OCI-LY7 (cell line): ENCODE measurements around the gene ZIK1.

Experiments used
- EZH2phosphoT487 ChIP-seq: fragments of 200-600 bp; sonication (generic); IDR thresholded peaks from 2 replicates; pipeline ENCODE4 v1.6.1; 2018; ENCODE audit warnings: low read depth, borderline replicate concordance, mild to moderate bottlenecking, mixed run types, antibody characterized with exemption, low read length, moderate library complexity, mixed read lengths
- TF ChIP-seq, protein P1 (sequence below): fragments of 200-600 bp; sonication (generic); conservative IDR thresholded peaks from 2 replicates; pipeline ENCODE4 v1.5.1; 2014; ENCODE audit warnings: mild to moderate bottlenecking, antibody characterized with exemption, low read length, moderate library complexity, mixed read lengths

DNA sequence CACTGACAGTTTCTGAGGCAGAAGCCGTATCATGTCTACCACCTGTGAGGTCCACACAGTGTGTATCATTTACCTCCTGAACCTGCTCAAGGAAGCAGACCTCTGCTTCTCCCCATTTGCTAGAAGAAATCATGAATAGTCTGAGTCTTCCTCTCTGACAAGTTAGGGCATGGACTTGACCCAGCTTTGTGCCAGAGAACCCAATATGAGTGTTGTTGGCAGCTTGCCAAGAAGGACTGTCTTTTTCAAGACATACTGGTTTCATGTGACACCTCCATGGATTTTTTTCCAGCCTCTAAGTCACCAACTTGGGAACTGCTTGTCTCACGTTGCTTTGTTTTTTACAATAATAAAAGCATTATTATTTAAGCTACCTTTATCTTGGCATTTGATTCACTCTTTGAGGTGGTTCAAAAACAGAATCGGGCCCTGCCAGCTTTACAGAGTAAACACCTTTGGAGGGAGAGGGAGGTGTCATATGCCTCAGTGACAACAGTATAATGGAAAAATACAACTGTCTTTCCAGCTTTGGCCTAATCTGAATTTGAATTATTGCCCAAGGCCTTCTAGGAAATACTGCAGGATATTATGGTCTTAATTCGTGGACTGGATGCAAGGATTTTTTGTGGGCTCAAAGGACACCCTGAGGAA lies 58.6 kb downstream of the ZIK1 start:
- TF ChIP-seq, protein P1, sequence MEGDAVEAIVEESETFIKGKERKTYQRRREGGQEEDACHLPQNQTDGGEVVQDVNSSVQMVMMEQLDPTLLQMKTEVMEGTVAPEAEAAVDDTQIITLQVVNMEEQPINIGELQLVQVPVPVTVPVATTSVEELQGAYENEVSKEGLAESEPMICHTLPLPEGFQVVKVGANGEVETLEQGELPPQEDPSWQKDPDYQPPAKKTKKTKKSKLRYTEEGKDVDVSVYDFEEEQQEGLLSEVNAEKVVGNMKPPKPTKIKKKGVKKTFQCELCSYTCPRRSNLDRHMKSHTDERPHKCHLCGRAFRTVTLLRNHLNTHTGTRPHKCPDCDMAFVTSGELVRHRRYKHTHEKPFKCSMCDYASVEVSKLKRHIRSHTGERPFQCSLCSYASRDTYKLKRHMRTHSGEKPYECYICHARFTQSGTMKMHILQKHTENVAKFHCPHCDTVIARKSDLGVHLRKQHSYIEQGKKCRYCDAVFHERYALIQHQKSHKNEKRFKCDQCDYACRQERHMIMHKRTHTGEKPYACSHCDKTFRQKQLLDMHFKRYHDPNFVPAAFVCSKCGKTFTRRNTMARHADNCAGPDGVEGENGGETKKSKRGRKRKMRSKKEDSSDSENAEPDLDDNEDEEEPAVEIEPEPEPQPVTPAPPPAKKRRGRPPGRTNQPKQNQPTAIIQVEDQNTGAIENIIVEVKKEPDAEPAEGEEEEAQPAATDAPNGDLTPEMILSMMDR, result no peak
- TF ChIP-seq EZH2phosphoT487, result no peak
